Measurements from ENCODE around the gene PARM1.

The PARM1 gene, protein sequence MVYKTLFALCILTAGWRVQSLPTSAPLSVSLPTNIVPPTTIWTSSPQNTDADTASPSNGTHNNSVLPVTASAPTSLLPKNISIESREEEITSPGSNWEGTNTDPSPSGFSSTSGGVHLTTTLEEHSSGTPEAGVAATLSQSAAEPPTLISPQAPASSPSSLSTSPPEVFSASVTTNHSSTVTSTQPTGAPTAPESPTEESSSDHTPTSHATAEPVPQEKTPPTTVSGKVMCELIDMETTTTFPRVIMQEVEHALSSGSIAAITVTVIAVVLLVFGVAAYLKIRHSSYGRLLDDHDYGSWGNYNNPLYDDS

DNA sequence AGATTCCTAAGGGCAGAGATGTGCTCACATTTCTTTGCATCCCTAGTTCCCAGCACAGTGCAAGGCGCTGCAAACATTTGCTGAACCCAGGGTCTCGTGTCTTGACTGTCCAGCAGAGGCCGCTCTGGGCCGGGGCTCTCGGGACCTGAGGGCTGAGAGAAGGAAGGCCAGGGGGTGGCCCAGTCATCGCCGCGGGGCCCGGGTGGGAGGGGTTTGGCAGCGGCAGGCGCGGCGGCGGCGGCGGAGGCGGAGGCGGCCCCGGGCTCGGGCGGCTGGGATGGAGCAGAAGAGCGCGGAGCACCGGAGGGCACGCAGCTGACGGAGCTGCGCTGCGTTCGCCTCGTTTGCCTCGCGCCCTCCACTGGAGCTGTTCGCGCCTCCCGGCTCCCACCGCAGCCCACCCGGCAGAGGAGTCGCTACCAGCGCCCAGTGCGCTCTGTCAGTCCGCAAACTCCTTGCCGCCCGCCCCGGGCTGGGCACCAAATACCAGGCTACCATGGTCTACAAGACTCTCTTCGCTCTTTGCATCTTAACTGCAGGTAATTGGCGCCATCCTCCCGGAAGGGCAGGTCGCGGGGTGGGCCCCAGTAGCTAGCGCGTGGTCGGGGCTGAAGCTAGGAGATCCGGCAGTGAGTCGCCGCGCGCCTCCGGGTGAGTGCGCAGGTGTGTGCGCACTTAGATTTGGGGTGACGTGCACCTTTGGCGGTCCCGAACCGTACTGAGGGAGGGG, at the start of gene PARM1:
Gene PARM1 (plus strand): TSS at position 285 of the 730 bp plus-strand sequence. CDS start 212 bp downstream, at position 497.
- DNase-seq: peak; percentile 68

DNA sequence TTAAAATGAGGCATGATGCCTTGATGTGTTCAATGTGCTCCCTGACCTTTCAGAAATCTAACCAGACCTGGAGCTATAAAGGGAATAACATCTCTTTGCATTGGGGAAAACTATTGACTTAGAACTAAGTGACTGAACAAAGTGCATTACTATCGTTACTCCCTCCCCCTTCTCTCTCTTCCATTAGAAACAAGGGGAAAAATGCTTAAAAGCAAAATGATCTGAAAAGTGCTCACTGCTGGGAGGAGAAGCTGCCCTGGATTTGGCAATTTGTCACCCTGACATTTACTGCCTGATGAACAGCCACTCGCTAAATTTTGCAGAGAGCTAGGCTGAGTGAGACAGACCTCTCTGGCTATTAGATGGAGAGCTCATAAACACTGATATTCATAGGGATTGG, 48.6 kb upstream of the PARM1 start:
- no peak for DNase-seq

DNA sequence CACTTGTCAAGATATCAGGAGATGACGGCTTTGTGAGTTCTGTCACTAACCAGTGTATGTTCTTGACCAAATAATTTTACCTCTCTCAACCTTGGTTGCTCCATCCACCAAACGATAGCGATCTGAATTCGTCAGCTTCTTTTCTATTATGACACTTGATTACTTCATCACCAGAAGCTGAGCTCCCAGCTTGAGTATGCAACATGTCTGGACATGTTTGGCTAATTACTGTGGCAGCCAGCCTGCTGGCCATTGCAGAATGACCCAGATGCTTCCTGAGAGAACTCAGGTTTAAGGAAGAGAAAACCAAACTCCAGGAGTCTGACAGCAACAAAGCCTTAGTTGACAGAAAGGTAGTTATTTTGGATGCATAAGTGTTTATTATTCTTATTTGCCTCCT, 46.4 kb upstream of the PARM1 start:
- DNase-seq: no peak

DNA sequence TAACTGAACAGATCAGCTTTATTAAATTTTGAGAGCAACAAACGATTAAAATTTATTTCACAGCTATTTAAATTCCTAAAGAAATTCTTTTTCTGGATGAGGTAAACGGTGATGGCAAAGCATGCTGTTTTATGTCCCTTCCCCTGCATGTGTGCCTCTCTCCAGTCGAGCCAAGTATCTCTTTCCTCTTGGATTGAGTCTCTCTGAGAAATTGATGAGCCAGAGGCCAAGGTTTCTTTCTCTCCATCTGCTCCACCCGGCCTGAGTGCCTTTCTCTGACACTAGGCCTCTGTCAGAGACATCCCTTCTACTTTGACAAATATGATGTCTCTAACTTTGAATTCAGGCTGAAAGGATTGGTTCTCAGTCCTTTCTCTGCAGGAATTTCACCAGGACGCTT, 42.6 kb upstream of the PARM1 start:
- no peak for DNase-seq

DNA sequence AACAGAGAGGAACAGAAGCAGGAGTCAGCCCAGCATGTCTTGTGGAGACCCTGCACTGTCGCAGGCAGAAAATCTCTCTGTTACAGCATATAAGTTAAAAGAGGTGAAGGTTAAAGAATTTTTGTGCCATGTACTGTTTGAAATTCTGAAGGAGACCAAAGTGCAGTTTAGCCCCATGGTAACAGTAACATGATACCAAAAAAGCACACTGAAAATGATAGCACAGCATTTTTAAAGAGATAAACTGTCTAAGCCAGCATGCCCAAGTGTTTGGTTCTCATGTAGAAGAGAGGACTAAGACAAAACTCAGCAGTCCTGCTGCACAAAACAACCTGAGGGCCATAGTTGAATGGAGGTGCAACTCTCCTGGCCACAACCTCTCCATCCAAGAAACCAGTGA, 41.9 kb upstream of the PARM1 start:
- no peak for DNase-seq

DNA sequence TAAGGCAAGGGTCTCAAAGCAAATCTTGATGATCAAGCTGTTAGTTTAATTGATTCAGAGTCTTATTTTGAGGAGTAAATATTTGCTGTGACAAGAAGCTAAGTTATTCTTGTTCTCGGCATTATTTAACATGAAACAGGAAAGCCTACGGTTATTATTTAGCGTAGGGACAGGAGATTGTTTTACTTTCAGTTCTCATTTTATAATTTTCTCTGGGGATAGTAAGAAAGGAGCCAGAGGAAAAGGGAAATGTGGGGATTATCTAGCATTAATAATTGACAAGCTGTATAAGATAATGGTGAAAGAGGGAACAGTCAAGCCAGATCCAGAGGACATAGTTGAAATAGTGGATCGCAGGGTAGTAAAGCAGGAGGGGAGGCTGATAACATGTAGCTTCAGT, 39.7 kb upstream of the PARM1 start:
- DNase-seq: no peak

DNA sequence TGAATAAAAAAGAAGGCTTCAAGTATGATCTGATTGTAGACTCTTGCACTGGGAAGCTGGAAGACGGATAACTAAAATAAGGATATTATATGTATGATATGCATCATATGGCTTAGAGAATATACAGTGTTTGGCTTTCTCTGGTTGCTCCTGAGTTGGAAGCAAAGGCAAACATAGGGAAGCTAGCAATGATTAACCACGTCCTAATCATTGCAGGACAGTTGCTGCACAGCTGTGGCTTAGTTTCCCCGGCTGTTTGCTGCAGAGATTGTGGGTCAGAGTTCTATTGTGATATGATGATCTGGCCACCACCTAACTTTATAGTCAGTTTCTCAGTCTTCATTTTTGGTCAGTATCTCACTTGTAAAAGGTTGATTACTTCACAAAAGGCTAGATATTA, 36.3 kb upstream of the PARM1 start:
- no peak for DNase-seq

DNA sequence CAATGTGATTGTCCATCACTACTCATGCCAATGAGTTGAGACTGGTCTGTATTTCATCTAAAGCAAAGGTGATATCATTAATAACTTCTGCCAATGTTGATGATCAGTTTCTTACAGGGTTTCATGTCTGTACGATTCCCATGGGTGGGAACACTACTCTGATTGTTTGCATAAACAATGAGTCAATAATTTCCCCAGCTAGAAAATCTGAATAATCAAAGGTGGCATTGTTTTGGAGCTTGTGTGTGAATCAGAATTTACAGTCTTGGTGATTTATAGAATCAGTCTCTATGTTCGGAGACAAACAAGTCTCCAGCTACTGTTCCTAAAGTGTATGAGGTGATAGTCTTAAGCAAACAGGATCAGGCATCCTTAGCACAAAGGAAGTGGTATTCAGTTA, 35.5 kb upstream of the PARM1 start:
- no peak for DNase-seq

DNA sequence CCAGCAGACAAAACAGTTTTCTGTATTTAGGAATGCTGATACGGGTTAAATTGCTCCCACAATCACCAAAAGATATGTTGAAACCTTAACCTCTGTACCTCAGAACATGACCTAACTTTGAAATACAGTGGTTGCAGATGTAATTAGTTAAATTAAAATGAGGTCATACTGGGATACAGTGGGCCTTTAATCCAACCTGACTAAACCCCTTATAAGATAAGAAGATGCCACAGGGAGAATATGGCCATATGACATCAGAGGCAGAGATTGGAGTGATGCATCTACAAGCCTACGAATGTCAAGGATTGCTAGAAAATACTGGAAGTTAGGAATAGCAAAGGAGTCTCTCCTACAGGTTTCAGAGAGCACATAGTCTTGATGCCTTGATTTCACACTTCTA, 32.1 kb upstream of the PARM1 start:
- DNase-seq: no peak

DNA sequence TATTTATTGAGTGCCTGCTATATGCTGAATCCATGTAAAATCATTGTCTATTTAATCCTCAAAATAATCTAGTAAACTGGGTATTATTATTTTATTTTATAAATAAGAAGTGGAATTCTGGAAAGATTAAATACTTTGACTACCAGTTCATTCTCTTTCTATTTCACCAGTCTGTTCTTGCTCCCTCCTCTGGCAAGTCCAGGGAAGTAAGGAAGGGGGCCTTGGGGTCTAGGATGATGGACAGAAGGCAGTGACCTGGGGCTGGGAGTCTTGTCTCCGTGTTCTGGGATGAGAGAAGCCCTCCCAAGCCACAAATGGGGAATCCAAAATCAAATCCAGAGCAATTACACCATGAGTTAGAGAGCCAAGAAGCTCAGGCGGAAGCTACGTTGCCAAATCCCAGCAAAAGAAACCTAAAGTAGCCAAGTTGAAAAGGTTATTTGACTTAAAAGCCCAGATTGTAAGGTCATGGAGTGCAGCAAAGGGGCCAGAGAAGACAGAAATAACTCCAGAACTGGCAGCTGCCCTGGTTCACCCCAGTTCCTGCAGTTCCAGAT, 28.3 kb upstream of the PARM1 start:
- no peak for DNase-seq

DNA sequence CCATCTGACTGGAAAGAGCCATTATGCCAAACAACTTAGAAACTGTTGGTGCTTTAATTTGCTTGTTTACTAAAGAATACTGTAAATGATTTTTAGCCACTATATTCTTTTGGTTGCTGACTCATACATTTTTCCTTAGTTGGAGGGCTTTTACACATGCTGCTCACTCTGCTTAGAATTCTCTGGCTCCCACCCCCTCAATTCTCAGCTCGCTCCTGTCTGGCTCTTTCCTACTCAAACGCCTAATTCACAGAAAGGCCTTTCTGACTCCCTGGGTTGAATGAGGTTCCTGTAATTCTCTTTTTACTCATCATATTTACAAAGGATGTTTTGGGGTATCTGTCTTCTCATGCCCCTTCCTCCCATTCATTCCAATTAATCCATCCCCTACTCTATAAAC, 26.1 kb upstream of the PARM1 start:
- DNase-seq: no peak

DNA sequence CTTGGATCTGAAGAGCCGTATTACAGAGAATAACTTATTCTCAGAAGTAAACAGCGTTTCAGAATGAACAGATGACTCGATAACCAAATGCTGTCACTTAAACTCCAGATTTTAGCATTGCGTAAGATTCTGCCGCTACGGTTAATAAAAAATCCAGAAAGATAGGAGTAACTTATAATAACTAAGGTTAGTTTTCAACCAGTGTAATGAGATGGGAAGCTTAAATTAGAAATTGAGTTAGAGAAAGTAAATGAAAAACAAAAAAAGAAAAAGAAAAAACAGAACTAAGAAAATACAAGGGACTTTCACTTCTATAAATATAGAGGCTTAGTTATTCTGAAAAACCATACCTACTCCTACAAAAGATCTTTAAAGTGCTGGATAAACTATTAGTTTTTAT, 13.1 kb upstream of the PARM1 start:
- DNase-seq: no peak

DNA sequence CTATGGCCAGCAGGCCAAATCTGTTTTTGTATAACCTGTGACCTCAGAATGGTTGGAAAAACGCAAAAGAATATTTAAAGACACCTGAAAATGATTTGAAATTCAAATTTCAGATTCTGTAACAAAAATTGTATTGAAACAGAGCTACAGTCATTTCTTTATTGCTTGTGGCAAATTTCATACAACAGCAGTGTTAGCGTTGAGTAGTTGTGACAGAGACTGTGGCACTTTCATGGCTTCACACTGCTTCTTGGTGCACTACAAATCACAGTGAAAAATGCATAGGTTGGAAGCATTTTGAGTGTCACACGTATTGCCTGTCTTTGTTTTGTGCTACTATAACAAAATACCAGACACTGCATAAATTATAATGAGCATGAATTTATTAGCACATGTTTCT, 12.2 kb upstream of the PARM1 start:
- DNase-seq: no peak

DNA sequence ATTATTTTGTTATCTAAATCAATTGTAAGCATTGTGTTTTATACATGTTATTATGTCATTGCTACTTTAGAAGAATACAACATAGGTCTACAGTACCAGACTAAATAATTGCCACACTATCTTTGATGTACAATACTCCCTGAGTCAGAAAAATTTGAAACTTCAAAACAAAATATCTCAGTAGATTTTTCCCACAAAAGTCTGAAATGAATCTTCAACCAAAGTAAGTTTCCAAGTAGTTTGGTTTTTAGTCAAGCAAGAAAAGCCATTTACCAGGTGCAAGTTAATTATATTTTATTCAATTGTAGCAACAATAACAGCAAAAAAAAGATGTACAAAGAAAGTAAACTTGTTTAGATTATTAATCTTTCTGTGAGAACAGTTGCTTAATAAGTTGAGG, 11.4 kb upstream of the PARM1 start:
- DNase-seq: no peak

DNA sequence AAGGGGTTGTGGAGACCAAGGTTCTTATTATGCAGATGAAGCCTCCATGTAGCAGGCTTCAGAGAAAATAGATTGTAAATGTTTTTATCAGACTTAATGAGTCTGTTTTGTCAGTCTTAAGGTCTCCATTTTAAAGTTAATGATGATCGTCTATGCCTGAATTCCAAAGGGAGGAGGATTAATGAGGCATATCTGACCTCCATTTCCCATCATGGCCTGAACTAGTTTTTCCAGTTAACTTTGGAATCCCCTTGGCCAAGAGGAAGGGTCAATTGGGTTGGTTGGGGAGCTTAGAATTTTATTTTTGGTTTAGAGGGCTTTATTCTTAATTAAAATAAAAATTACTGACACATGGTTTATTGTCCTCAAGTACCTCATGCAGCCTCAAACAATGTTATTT, 6.9 kb upstream of the PARM1 start:
- no peak for DNase-seq

DNA sequence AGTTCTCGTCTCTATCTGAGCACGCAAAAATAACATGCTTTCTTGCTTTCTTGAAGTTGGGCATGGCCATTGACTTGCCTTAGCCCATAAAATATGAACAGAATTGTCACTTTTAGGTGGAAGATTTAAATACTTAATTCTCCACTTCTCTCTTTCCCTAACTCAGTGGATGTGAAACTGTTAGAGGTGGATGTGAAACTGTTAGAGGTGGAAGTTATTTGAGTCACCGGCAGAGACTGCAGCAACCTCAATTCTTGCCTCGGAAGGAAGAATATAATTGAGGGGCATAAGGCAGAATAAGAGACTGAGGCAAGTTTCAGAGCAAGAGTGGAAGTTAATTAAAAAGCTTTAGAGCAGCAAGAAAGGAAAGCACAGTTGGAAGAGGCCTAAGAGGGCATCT, 2.8 kb upstream of the PARM1 start:
- no peak for DNase-seq

DNA sequence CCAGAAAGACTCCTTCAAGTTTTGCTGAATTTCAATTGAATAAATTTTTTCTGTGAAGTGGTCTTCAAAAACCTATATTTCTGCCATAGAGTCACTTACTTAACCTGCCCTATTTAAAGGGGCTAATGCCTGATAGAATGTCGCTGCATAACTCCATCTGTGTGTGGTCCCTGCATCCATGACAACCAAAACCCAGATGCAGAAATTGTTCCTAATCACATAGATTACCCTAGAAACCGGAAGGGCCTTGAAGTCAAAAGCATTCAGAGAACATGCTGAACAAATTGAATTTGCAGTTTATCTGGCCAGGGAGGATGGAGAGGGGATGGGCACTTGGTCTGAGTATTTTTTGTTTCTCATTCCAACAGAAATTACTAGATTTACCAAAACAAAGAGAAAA, 1.5 kb upstream of the PARM1 start:
- DNase-seq: no peak

DNA sequence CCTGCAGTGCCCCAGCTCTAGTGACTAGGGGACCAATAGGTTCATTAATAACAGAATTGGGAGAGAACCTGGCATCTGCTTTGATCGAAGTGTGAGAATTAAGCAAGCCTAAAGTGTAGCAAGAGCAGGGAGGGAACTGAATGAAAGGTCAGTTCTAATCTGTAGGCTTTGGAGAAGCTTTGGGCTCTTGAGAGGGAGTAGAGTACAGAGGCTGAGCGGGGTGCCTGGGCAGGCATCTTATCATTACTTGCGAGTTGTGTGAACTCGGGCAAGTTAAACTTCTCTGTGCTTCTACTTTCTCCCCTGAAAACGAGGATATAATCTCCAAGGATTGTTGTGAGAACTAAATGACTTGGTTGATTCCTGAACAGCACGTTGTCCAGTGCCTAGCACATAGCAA, 906 bp upstream of the PARM1 start:
- DNase-seq: no peak

DNA sequence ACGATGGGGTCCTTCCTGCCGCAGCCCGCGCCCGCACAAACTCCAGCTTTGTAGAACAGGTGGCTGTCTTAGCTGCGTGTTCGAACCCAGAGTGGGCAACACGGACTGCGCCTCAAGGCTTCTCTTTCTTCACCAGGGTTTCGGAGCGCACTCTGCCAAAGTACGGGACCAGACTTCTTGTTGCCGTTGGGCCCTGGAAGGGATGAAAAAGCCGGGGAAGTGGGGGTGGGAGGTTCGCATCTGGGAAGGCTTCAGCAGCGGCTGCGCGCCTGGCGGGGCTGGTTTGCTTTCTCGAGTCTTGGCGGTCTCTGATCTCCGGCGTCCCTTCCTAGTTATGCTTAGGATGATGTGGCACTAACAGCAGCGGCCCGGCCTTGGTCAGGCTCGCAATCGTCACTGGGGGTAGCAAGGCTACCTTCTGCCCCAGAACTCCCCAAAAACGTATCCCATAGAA, 673 bp downstream of the PARM1 start:
- DNase-seq: peak; percentile 28

DNA sequence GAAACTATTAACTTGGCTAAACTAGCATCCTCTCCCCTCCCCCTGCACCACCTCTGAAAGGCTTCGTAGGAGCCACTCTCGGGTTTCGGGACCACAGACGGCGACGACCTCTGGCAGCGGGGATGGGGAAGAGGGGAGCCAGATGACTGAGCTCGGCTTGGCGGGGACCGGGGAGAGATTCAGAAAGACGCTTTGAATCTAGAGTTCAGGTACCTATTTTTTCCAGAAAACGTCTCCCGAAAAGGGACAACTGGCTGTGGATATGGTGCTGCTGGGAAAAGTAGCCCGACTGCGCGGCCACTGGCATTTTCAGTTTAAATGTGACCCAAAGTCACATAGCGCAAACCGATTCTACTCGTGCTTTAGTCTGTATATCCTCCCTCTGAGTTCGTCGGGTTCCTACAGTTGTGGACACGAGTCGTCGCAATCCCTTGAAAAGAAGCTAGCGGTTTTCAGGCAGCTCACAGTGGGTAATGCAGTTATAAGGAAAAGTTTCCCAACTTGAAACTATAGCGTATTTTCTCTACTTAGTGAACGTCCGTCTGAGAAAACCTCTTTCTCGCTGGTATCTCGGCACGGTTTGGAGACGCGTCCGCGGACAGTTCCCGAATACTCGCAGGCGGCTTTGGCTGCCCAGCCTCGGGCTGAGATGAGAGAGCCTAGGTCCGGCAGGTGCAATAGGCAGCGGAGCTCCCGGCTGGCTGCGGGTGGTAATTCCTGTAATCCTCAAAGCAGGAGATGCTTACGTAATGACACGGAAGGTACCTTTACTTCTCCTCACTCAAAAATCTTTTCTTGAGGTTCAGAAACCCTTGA, 1.3 kb downstream of the PARM1 start:
- peak; percentile 9 for DNase-seq

DNA sequence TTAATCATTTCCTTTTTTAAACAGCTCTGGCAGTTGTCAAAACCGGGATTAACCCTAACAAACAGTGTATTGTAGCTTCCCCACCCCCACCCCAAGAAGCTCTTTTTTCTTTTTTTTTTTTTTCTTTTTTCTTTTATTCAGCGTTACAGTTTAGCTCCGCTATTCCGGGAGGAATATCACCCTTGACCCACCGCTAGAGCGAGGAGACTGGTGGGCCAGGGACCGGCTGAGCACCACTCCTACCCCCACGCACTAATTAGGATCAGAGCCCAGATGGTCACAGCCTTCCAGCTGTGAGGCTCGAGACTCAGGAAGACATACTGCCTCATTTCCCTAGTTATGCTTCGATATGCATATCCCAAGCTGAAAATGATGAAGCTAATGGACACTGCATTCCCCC, 2.0 kb downstream of the PARM1 start:
- DNase-seq: peak; percentile 35

DNA sequence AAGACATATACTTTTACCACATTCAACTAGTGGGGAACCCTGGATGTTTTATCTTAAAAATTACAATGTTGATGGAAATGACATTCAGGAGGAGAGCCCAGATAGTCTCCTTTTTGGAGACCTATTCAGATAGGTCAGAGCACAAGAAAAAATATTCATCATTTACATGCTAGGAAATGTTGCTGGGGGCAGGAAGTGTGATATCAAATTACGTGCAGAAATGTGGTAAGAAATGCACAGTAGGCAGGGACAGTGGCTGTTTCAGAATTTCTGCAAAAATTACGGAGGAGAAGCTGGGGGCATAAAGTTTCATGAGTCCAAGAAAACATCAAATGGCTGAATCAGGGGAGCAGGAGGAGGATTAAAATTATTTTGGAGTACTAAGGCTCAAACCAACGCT, 8.2 kb downstream of the PARM1 start:
- no peak for DNase-seq

DNA sequence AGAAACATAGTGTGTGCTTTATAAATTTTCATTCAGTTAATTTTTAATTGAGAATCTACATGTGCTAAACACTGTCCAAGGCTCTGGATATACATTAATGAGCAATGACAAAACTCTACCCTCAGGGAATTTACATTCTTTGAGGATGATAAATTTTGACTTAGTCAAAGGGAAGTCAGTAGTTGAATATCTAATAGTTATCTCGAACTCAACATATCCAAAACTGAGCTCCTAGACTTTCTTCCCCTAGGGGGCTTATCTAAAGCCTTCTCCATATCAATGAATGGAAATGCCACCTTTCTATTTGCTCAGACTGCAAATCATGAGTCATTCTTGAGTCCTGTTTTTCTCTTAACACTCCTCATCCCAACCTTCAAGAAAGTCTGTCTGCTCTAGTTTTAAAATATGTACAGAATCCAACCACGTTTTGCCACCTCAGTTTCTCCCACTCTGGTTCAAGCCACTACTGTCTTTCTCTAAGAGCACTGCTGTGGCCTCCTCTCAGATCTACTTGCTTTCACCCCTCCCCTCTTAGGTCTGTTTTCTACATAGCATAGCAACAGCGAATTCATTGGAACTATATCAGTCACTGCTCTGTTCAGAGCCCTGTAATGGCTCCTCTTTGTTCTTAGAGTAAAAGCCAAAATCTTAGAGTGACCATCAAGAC, 9.5 kb downstream of the PARM1 start:
- no peak for DNase-seq

All from NCI-H1694 (cell line).